HG02973 (cell line): ENCODE results near the gene FAM229B.
A peak's percentile ranks its signal among the peaks of the same experiment; 100 is the strongest.
"Not testable (repeated sequence)": the region's sequence is repeated elsewhere in the genome, so short reads cannot be mapped to it uniquely, and the experiment has no call there.

Experiments used
- ATAC-seq: cut with Tn5 transposase; IDR thresholded peaks from one replicate; pipeline ENCODE4 v1.9.1; 2021; ENCODE audit warnings: moderate library complexity; ENCODE audit not compliant: unreplicated experiment

FAM229B gene

GRCh38 chr6:112062966-112063365 is 24.4 kb upstream of the FAM229B start:
- ATAC-seq: no peak

GRCh38 chr6:112065426-112065986 is 21.9 kb upstream of the FAM229B start:
- no peak for ATAC-seq

- ATAC-seq: no peak
Measured at GRCh38 chr6:112066606-112067005, 20.8 kb upstream of the FAM229B start.

DNA sequence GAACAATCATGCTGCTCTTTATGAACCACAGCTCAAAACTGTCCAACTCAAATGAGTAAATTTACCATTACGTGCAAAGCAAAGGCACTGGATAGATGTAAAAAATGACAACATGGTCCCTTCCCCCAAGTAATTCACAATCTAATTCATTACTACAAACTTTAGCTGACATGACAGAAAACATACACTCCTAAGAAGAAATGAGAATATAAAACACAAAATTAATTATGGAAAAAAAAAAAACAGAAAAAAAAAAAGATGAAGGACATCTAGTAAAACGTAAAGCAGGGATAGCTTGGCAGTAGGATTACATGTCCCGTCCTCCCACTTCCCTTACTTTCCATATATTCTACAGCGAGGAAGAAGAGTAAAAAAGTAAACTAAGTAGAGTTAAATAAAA is 5.8 kb upstream of the FAM229B start:
- ATAC-seq: no peak

GRCh38 chr6:112085286-112086065 is 1.9 kb upstream of the FAM229B start:
- ATAC-seq: no peak

GRCh38 chr6:112086744-112087135 is 651 bp upstream of the FAM229B start:
- ATAC-seq: peak; percentile 23

DNA sequence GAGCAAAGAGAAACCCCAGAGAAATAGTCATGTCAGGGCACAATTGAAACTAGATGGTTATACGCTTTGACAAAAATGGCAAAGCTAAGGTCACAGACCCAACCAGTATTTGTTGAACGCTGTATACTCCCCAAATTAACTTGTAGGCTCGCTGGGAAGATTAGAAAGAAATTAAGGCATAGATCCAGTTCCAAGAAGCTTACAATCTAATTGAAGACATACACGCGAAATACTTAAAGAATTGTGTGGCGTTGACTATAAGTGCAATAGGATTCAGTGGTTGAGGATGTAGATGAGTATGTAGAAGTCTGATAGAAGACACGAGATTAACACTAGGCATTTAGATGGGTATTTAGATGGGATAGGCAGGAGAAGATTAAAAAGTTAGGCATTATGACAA is 525 bp downstream of the FAM229B start:
- ATAC-seq: no peak

- no peak for ATAC-seq
Measured at GRCh38 chr6:112096901-112097300, 9.5 kb downstream of the FAM229B start.

DNA sequence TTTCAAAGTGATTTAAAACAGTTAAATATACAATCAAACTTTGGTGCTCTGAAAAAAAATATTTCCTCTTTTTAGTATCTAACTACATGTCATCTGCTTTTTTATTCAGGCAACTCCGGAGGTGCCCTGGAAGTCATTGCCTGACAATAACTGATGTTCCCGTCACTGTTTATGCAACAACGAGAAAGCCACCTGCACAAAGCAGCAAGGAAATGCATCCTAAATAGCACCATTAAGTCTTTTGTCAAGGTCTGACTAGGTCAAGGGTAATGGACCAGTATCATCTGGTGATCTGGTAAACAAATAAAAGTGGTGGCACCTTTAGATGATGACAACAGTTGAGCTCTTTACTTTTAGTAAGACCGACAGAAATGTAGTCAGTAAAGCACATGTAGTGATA is 13.2 kb downstream of the FAM229B start:
- ATAC-seq: no peak

DNA sequence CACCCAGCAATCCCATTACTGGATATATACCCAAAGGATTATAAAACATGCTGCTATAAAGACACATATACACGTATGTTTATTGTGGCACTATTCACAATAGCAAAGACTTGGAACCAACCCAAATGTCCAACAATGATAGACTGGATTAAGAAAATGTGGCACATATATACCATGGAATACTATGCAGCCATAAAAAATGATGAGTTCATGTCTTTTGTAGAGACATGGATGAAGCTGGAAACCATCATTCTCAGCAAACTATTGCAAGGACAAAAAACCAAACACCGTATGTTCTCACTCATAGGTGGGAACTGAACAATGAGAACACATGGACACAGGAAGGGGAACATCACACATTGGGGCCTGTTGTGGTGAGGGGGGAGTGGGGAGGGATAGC is 18.6 kb downstream of the FAM229B start:
- ATAC-seq: not testable (repeated sequence)

DNA sequence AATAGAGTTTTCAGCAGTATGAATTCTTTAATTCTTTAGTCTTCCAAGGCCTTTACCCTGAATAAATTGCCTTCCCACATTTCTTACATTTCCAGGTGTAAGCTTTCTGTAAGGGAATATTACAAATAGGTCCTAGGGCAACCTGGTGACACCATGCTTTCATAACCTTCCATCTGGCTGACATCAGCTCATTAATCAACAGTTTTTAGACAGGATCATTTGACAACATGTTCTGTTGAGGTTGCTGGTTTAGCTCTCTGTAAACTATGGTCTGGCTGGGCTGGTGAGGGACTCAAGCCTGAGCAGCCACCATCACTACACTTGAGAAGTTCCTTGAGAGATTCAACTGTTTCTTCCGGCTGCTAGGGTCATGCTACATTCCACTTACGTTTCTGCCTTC is 19.2 kb downstream of the FAM229B start:
- ATAC-seq: no peak

GRCh38 chr6:112109262-112109661 is 21.9 kb downstream of the FAM229B start:
- no peak for ATAC-seq

- ATAC-seq: no peak
Measured at GRCh38 chr6:112113431-112113830, 26.0 kb downstream of the FAM229B start.

GRCh38 chr6:112113918-112114317 is 26.5 kb downstream of the FAM229B start:
- ATAC-seq: no peak

DNA sequence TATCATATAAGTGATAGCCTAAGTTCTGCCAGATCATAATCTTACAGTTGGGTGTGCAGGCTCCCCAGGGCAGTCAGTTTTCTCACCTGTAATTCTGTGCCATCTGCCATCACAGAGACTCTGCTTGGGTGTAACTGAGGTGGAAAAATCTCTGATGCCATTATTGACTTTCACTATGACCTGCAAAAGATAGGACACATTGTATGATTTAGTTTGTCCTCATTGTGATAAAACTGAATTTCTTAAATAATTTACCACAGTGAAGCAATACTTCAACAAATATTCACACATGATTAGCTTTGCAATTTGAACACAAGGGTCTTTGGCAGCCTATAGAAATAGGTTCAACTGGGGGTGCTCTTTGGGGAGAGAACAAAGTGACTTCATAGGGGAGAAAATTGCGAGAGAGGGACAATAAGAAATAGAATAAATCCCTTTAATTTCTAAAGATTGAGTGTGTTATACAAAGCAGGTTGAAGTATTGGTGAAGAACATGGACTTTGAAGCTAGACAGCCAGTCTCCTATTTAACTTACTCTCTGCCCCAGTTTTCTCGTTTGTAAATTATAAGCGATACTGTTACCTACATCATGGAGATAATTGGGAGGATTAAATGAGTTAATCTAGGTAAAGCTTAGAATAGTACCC is 27.3 kb downstream of the FAM229B start:
- no peak for ATAC-seq

DNA sequence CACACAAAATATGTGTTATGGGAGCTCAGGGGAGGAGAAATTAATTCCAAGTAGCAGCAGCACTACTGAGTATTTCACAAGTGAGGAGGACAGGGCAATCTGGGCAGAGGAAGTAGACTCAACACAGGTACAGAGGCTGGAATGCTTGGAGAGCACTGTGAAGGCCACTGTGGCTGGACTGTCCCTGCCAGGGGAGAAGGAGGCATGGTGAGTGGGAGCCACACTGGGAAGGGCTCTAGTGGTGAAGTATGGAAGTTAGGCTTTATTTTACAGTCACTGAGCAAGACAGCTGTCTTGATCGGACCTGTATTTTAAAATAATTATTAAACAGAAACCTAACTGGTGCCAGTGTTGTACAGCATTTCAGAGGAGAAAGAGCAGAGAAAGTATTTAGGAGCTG is 28.8 kb downstream of the FAM229B start:
- ATAC-seq: no peak

DNA sequence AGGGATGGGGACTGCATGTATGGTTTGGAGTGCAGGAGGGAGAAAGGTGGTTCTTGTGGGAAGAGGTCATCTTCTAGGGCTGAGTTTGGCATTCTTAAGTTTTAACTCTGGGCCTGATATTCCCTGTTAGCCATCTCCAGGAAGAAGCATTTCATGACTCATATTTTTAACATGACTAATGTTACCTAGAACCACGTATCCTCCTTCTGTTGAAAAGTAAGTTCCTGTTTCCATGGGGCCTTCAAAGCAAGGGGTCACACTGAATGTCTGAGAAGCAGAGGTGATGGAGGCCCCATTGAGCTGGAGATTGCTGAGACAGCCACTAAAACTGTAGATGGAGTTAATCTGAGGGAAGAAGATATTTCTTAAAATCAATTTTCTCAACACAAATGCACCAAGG is 30.2 kb downstream of the FAM229B start:
- ATAC-seq: no peak

DNA sequence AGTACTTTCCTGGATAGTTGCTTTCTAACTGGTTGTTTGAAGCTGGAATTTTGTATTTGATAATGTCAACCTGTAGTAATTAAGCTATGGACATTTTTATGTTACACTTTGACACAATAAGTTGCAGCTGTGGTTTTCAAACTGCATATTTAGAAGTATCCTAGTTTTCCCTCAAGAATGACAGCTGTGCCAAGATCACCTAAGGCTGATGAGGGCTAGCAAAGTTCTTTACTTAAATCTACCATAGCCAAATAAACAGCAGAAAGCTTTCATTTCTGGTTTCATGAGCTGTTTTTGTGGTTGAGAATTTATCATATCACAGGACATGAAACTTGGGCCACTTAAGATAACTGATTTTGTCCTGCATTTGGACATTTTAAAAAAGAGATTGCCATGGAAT is 30.6 kb downstream of the FAM229B start:
- no peak for ATAC-seq

GRCh38 chr6:112122756-112123155 is 35.4 kb downstream of the FAM229B start:
- ATAC-seq: no peak

- ATAC-seq: no peak
Measured at GRCh38 chr6:112123982-112124381, 36.6 kb downstream of the FAM229B start.

- ATAC-seq: no peak
Measured at GRCh38 chr6:112128208-112128607, 40.8 kb downstream of the FAM229B start.

GRCh38 chr6:112130878-112131277 is 43.5 kb downstream of the FAM229B start:
- no peak for ATAC-seq
